Renal pelvis (tissue), 4 donors: ENCODE measurements around the gene MCC. TPM values are rescaled to one million over a fixed set of nuclear protein-coding genes. Genes with fewer than 3 reads are reported as not detected.
A peak's percentile ranks its signal among the peaks of the same experiment; 100 is the strongest.

Source experiments
- DNase-seq: peaks from one replicate; pipeline ENCODE4 v3.0.0-alpha.2; 2013
- polyA plus RNA-seq, 3 donors: library from polyadenylated mRNA; unstranded; fragments of 120-200 nt; gene quantifications; one replicate each; pipeline ENCODE4 v1.2.1, GENCODE V29; 2013; ENCODE audit not compliant: insufficient read length in 3 of 3

Gene MCC
- polyA plus RNA-seq, 3 donors, result 28.1 to 30.1 (median 29.4) TPM

GRCh38 chr5:113059232-113060040 is 428.8 kb downstream of the MCC start:
- peak; percentile 82 for DNase-seq

DNA sequence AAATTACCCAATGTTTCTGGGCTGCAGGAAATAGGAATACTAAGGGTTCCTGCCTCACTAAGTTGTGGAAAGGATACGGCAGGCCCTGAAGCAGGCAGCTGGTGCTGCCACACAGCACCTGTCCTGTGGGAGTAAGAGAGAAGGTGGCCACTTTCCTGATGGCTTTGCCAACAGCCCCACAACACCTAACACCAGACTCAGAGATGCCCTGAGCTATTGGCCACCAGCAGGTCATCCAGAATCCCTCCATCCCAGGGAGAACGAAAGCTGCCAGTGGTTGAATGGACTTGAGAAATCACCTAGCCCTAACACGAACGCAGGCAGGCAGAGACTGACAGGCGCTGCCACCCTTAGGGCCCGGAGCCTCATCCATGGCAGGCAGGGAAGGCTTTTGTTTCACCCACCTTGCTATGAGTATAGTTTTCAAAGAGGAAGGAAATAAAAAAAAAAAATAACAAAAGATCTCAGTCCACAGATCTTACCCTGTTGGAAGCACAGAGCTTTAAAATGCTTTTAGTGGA is 429.5 kb downstream of the MCC start:
- DNase-seq, result no peak

DNA sequence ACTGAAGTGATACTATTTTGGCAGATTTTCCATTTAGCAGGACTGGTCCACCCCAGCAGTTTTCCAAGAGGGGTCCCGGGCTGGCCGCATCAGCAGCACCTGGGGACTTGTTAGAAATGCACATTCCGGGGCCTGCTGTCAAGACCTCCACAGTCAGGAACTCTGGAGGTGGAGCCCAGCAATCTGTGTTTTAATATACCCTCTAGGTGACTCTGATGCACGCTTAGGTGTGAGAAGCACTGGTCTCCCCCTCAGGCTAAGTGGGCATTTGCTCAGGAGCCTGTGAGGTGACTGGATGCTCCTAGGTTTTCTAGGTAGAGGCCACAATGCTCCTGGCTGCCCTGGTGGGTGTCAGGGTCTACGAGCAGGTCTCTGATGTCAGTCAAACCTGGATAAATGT is 430.0 kb downstream of the MCC start:
- no peak for DNase-seq

DNA sequence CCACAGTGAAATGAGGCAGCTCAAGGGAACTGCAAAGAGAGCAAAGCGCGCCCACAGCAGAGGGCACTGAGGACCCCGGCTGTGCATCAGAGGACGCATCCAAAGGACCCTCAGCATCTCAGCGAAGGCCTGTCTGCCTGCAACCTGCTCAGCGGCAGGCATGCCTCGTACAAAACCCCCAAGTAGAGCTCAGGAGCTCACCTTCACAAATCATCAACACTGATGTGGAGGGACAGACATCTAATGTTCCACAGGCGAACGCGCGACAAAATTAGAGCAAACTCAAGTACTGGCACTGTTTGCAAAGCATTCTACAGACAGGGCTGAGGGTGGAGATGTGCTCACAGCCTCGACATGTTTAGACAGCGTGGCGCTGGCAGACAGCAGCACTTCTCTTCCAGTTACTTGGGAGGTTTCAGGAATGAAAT is 430.7 kb downstream of the MCC start:
- no peak for DNase-seq

DNA sequence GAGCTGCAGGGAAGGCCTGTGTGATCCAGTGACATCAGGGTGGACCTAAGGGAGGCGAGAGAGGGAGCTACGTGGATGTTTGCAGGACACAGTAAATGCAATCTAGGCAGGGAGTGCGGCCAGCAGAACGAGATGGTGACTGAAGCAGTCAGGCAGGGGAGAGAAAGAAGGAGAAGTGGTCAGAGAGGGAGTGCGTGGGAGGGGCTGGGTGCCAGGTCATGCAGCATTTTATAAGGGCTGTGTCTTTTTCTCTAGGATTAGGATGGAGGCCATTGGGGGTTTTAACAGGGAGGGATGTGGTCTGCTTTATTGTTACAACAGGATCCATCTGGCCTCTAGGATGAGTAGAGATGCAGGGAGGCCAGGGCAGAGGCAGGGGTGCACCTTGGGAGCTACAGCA is 431.3 kb downstream of the MCC start:
- no peak for DNase-seq

- DNase-seq, result no peak
Observed at GRCh38 chr5:113054899-113055298, 433.4 kb downstream of the MCC start.

DNA sequence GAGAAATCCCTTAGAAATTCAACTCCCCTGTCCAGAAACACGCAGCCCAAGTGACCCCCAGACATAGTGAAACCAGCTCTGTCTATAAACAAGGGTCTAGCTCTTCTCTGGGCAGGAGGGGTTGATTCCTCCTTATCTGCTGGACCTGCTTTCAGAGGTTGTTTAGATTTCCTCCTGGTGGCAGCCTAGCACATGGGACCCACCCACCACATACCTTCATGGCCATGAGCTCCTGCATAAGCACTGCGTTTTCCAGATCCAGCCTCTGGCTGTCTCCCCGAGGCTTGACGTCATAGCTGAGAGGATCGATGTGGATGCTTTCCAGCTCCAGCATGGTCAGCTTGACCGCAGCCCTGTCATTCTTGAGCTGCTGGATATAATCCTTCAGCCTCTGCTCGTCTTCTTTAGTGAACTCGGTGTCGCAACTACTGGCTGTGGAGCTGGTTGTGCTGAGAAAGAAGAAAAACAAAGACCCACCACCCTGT is 434.7 kb downstream of the MCC start:
- DNase-seq, result no peak

- DNase-seq, result no peak
Observed at GRCh38 chr5:113052041-113052795, 436.0 kb downstream of the MCC start.

- DNase-seq, result no peak
Observed at GRCh38 chr5:113050721-113051382, 437.4 kb downstream of the MCC start.

- DNase-seq, result no peak
Observed at GRCh38 chr5:113048931-113049330, 439.3 kb downstream of the MCC start.

DNA sequence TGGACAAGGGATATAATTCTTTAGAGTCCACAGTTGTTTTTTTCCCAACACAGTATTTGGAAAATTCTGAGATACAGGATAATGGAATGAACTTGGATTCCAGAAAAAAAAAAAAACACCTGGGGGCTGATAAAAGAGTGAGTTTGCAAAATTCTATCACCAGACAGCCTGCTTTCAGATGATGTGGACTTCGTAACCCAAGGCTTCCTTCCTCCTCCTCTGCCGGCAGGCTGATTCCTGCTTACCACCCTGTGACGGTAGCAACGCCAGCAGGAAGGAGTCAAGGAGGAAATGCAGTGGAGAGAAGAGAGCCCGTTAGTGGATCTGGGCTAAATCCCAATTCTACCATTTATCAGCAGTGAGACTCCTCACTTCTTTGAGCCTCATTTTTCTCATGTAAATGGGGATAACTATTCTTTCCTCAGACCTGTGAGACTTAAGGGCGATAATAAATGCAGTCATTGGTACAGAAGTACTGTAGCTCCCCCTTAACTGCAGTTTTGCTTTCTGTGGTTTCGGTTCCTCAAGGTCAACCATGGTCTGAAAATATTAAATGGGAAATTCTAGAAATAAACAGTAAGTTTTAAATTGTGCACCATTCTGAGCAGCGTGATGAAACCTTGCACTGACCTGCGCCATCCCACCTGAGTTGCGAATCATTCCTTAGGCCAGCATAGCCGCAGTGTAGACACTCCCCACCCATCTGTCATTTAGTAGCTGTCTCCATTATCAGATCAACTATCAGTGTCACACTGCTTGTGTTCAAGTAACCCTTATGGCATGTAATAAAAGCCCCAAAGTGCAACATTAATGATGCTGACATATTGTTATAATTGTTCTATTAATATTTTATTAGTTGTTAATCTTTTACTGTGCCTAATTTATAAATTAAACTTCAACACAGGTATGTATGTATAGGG is 440.3 kb downstream of the MCC start:
- no peak for DNase-seq

- no peak for DNase-seq
Observed at GRCh38 chr5:113047234-113047633, 441.0 kb downstream of the MCC start.

GRCh38 chr5:113044776-113045465 is 443.3 kb downstream of the MCC start:
- DNase-seq, result no peak

DNA sequence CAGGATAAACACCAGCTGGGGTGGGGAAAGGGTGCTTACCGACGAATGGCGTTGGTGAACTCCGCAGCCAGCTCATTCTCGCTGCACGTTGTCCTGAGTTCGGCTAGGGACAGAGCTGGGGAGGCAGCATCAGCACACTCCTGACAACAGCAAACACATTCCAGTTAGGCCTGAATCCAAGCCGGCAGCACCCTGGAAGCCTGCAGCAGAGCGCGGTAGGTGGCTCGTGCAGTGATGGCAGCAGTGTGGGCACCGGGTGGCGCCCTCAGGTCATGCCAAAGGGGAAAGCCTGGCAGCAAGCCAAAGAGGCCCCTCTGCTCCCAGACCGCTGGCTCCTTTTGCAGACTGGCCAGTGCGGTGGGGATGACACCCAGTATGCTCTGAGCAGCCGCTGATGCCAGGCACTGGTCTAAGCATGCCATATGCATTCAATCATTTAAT is 444.7 kb downstream of the MCC start:
- DNase-seq, result no peak

DNA sequence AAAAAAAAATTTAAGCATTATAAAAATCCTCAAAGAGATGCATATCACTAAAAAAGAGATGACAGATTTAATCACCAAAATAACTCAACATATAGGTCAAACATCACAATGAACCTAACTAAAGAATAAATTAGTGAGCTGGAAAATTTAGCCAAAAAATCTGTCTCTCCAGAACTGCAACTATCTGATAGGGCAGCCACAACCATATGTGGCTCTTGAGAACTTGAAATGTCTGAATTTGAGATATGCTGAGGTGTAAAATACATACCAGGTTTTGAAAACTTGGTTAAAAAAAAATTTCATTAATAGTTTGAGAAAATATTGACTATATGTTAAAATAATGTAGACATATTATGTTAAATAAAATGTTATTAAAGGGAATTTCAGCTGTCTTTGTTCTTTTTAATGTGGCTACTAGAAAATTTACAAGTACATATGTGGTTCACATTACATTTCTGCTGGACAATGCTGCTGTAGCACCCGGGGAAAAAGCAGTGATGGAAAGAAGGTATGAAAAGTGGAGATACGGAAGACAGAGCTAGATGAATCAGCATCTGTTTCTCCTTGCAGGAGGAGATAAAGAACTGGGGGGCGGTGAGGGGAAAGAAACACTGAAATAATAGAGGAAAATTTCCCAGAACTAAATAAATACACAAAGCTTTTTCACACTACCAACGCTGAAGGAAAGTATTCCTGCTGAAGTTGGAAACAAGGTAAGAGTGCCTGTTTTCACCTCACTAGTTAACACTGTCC is 445.6 kb downstream of the MCC start:
- no peak for DNase-seq

GRCh38 chr5:113040672-113041260 is 447.5 kb downstream of the MCC start:
- no peak for DNase-seq

DNA sequence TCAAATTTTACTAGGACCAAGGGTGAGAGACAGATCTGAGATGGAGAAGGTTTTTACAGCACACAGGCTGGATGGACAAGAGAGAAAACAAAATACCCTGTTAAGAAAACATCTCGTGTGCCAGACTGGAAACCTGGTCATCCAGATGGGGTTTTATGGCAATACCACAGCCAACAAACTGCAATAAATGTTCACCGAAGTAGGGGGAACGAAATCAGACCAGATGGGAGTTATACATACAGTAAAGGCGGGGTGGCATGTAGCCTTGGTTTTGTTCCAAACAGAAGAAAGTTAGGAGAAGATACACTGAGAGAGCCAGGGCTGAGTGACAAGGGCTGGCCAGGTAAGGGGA is 448.3 kb downstream of the MCC start:
- DNase-seq, result no peak

DNA sequence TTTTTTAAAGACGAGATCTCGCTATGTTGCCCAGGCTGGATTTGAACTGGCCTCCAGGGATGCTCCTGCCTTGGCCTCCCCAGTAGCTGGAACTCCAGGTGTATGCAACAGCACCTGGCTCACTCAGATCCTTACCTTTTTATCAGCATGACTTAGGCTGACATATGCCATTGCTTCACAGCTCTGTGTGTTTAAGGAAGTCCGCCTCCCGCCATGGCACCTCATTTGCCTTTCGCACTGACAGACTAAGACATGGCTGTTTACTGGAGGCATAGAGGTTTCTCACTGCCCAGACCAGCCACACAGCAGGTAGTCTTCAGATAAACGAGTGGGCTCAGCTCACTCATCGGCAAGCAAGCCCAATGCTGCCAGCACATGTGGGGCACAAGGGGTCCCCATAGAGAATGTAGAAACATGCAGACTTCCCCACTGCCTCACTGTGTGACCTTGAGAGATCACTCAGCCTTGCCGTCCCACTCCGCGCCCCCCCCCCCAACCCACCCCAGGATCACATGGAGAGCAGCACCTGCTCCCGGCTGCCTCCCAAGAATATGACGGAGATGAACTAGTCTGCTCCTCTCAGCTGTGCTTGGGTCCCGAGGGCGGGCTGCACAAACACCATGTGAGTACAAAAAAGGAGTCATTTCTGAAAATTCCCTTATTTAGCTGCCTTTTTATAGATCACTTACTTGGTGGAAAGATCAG is 448.9 kb downstream of the MCC start:
- no peak for DNase-seq

DNA sequence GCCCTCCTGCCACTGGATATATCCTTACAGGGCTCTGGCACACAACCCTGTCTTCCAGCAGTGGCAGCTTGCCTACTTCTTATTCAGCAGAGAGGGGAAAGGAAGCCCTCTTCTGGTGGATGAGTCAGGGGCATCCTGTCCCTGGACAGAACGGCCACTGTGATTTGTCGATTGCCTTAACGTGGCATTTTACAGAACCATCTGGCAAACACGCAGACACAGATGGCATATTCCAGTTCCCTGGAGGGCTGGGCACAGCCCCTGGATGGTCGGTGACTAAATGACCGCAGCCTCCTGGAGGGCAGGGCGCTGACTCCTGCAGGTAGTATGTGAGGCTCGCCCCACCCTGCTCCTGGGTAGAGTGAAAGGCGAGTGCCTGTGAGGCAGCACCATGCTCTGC is 449.5 kb downstream of the MCC start:
- no peak for DNase-seq
